Thoracic aorta (tissue), 2 donors: Measurements from ENCODE around the gene EPN3. TPM values are rescaled to one million over a fixed set of nuclear protein-coding genes. Genes with fewer than 3 reads are reported as not detected.

Experiments
- ATAC-seq: fragments of 150-250 bp; one replicate; pipeline ENCODE4 v1.8.0; 2017; ENCODE audit warnings: low read depth; ENCODE audit not compliant: insufficient number of reproducible peaks, low FRiP score
- DNase-seq: peaks from one replicate; pipeline ENCODE4 v3.0.0-alpha.2; 2020; ENCODE audit warnings: low spot score
- H3K27ac ChIP-seq, 2 donors: fragments of 200-600 bp; sonication (generic); 1 replicate in 1 of 2; 2 replicates in 1 of 2; pipeline ENCODE4 v1.5.1; 2016; ENCODE audit warnings: mild to moderate bottlenecking in 2 of 2, moderate library complexity in 2 of 2
- H3K27me3 ChIP-seq: fragments of 200-600 bp; sonication (generic); replicated peaks from 2 replicates; pipeline ENCODE4 v1.6.0; 2016; ENCODE audit warnings: mild to moderate bottlenecking; ENCODE audit not compliant: insufficient read depth
- H3K36me3 ChIP-seq: fragments of 200-600 bp; sonication (generic); one replicate; pipeline ENCODE4 v1.5.1; 2016
- H3K4me1 ChIP-seq, 2 donors: fragments of 200-600 bp; sonication (generic); 1 replicate in 1 of 2; 2 replicates in 1 of 2; pipeline versions ENCODE4 v1.5.1 to v1.6.0; 2016; ENCODE audit warnings: low read depth in 2 of 2, mild to moderate bottlenecking in 1 of 2; ENCODE audit not compliant: control insufficient read depth in 1 of 2
- H3K4me3 ChIP-seq: fragments of 200-600 bp; sonication (generic); 2 replicates; pipeline ENCODE4 v1.5.1; 2016; ENCODE audit warnings: mild to moderate bottlenecking
- H3K9me3 ChIP-seq: fragments of 200-600 bp; sonication (generic); 2 replicates; pipeline ENCODE4 v1.5.1; 2016
- total RNA-seq, 2 donors: library from RNA; depleted of rRNA; stranded (reverse); fragments of >200 nt; gene quantifications; one replicate each; pipeline versions ENCODE4 v1.1.0 to v1.2.3, GENCODE V29; 2016
- TF ChIP-seq, protein P1 (sequence below): fragments of 200-600 bp; sonication (generic); IDR thresholded peaks from one replicate; pipeline ENCODE4 v1.5.1; 2019; ENCODE audit warnings: antibody characterized with exemption

EPN3 gene
- total RNA-seq, 2 donors from 2014 or later, result 1.4 TPM; not detected in 1

DNA sequence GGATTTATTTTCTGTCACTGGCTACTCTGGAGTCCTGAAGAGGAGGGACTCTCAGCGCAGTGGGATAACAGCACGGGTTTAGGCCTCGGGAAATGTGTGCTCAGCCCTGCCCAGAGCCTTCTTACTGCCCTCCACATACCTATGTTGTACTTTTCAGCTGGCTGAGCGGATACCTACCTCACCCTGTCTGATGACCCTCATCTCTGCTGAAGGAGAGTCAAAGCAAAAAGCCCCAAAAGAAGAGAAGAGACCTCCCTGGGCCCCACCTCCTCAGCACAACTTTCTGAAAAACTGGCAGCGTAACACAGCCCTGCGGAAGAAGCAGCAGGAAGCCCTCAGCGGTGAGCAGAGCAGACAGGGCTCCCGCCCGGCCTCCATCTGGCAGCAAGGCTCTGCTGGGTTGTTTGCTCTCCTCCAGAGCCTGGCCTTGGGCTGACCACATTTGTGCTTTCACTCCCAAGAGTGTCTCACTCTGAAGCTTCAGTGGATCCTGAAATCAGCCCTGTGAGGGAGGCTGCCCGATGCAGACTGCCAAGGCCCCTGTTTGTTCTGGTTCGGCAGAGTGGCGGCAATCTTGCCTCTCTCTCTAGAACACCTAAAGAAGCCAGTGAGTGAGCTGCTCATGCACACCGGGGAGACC lies 14.0 kb upstream of the EPN3 start:
- Histone ChIP-seq H3K9me3 (no peaks in the 10 kb centered on the region), H3K36me3 (no peaks in the 10 kb centered on the region), H3K27me3 (no peaks in the 10 kb centered on the region), H3K4me1 (no peaks in the 10 kb centered on the region), H3K27ac (no peak overlapping the region), H3K4me3 (no peak overlapping the region)
- TF ChIP-seq, protein P1, sequence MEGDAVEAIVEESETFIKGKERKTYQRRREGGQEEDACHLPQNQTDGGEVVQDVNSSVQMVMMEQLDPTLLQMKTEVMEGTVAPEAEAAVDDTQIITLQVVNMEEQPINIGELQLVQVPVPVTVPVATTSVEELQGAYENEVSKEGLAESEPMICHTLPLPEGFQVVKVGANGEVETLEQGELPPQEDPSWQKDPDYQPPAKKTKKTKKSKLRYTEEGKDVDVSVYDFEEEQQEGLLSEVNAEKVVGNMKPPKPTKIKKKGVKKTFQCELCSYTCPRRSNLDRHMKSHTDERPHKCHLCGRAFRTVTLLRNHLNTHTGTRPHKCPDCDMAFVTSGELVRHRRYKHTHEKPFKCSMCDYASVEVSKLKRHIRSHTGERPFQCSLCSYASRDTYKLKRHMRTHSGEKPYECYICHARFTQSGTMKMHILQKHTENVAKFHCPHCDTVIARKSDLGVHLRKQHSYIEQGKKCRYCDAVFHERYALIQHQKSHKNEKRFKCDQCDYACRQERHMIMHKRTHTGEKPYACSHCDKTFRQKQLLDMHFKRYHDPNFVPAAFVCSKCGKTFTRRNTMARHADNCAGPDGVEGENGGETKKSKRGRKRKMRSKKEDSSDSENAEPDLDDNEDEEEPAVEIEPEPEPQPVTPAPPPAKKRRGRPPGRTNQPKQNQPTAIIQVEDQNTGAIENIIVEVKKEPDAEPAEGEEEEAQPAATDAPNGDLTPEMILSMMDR, result no peak
- DNase-seq (no peak), ATAC-seq (no peak)

- TF ChIP-seq, protein P1, result no peak
- ATAC-seq (no peak), DNase-seq (no peak)
- H3K4me3 ChIP-seq, result no peak overlapping the region
- no peaks in the 10 kb centered on the region for H3K9me3 ChIP-seq
- H3K4me1 ChIP-seq, result no peaks in the 10 kb centered on the region
- H3K27ac ChIP-seq, result no peak overlapping the region
- no peaks in the 10 kb centered on the region for H3K27me3 ChIP-seq
- no peaks in the 10 kb centered on the region for H3K36me3 ChIP-seq
These were observed 13.2 kb upstream of the EPN3 start for GRCh38 chr17:50519141-50519834.

- no peak overlapping the region for H3K4me3 ChIP-seq
- no peaks in the 10 kb centered on the region for H3K9me3 ChIP-seq
- H3K27ac ChIP-seq, result no peak overlapping the region
- no peaks in the 10 kb centered on the region for H3K36me3 ChIP-seq
- DNase-seq, result no peak
- ATAC-seq, result no peak
- no peaks in the 10 kb centered on the region for H3K4me1 ChIP-seq
- TF ChIP-seq, protein P1, result no peak
- H3K27me3 ChIP-seq, result no peaks in the 10 kb centered on the region
These were observed 12.1 kb upstream of the EPN3 start for GRCh38 chr17:50520483-50520882.

- TF ChIP-seq, protein P1, result no peak
- no peaks in the 10 kb centered on the region for H3K4me1 ChIP-seq
- no peak overlapping the region for H3K4me3 ChIP-seq
- H3K9me3 ChIP-seq, result no peaks in the 10 kb centered on the region
- no peak overlapping the region for H3K27ac ChIP-seq
- H3K27me3 ChIP-seq, result no peaks in the 10 kb centered on the region
- DNase-seq, result no peak
- ATAC-seq, result no peak
- H3K36me3 ChIP-seq, result no peaks in the 10 kb centered on the region
These were observed 11.0 kb upstream of the EPN3 start for GRCh38 chr17:50521514-50521913.

GRCh38 chr17:50522766-50523165 lies 9.8 kb upstream of the EPN3 start:
- H3K36me3 ChIP-seq, result no peaks in the 10 kb centered on the region
- no peak overlapping the region for H3K4me3 ChIP-seq
- H3K27me3 ChIP-seq, result no peaks in the 10 kb centered on the region
- DNase-seq (no peak), ATAC-seq (no peak)
- H3K9me3 ChIP-seq, result no peaks in the 10 kb centered on the region
- TF ChIP-seq, protein P1, result no peak
- no peak overlapping the region for H3K27ac ChIP-seq
- no peaks in the 10 kb centered on the region for H3K4me1 ChIP-seq
